Measurements from ENCODE around the gene TXNRD2.

DNA sequence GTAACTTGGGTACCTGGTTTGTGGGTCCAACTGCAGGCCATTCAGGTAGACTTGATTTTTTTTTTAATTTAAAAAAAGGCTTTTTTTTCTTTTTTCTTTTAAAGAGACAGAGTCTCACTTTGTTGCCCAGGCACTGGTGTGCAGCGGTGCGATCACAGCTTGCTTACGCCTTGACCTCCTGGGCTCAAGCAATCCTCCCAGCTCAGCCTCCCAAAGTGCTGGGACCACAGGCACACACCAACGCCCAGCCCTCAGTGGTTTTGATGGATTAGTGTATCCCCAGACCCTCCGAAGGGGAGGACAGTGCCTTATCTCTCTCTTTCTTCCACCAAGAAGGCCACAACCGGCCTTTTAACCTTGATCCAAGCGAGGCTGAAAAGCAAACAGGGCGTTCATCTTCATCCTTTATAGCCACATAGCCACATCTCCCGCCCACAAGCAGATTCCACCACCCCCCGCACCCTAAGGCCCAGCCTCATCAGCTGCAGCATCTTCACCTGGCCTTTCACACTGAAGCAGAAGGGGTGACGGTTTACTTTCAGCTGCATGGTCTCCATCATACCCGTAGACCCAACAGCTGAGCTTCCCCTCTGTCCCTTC, 17.6 kb downstream of the TXNRD2 start:
- TF ChIP-seq YY1 (IDR thresholded peaks at IDR 0.05; ENCODE audit: insufficient read depth, insufficient read length) (no peak), ZNF274 (IDR thresholded peaks at IDR 0.05; ENCODE audit: low read depth, low read length) (no peak), SUZ12 (IDR thresholded peaks at IDR 0.05; ENCODE audit: extremely low read depth, insufficient read depth, insufficient read length) (no peak)

Measured in NT2/D1 (cell line).